GM12865 (cell line): Measurements from ENCODE around the gene P3H1.
A peak's percentile ranks its signal among the peaks of the same experiment; 100 is the strongest.
"Not testable (repeated sequence)": the region's sequence is repeated elsewhere in the genome, so short reads cannot be mapped to it uniquely, and the experiment has no call there.

Experiments used
- DNase-seq: peaks from one replicate; pipeline ENCODE4 v3.0.0; 2010; ENCODE audit warnings: low read depth
- H3K4me3 ChIP-seq: 2 replicates; pipeline ENCODE4 v1.5.1; 2011; ENCODE audit warnings: mild to moderate bottlenecking, low read depth, low read length, control low read depth
- TF ChIP-seq, protein P1 (sequence below): IDR thresholded peaks from 2 replicates; pipeline ENCODE4 v1.5.1; 2011; ENCODE audit warnings: low read length, control low read depth, low read depth, inconsistent platforms; ENCODE audit not compliant: insufficient read depth; ENCODE audit errors: missing control alignments

The P3H1 gene, protein sequence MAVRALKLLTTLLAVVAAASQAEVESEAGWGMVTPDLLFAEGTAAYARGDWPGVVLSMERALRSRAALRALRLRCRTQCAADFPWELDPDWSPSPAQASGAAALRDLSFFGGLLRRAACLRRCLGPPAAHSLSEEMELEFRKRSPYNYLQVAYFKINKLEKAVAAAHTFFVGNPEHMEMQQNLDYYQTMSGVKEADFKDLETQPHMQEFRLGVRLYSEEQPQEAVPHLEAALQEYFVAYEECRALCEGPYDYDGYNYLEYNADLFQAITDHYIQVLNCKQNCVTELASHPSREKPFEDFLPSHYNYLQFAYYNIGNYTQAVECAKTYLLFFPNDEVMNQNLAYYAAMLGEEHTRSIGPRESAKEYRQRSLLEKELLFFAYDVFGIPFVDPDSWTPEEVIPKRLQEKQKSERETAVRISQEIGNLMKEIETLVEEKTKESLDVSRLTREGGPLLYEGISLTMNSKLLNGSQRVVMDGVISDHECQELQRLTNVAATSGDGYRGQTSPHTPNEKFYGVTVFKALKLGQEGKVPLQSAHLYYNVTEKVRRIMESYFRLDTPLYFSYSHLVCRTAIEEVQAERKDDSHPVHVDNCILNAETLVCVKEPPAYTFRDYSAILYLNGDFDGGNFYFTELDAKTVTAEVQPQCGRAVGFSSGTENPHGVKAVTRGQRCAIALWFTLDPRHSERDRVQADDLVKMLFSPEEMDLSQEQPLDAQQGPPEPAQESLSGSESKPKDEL

DNA sequence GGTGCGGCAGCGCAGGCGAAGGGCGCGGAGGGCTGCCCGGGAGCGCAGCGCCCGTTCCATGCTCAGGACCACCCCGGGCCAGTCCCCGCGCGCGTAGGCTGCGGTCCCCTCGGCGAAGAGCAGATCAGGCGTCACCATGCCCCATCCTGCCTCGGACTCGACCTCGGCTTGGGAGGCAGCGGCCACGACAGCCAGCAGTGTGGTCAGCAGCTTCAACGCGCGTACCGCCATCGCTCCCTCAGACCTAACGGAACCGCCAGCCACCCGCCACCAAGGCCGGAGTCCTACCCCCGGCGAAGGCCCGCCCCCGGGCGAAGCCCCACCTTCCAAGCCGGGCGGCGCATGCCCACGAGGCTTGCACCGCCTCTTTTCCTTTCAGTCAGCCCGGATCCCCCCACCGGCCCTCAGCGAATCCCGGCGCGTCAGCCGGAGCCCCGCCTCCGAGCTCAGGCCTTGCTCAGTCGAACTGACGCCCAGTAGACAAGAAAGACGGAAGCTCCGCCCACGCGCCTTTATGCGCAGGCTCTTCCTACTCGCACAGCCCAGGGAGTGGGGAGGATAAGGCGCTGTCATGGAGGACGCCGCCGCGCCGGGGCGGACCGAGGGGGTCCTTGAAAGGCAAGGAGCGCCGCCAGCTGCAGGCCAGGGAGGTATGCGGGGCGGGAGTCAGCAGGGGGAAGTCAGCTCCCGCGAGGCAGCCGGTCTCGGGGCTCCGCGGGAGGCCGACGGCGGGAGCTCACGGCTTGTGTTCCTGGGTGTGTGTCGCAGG, at the start of gene P3H1, which contains the start of gene C1orf50:
TSS of gene P3H1 (minus strand) at position 288 of the 769 bp plus-strand sequence. CDS start at position 231, 57 bp downstream.
TSS of gene C1orf50 (plus strand) at position 509 of the 769 bp plus-strand sequence. CDS start at position 572, 63 bp downstream.
- peak; percentile 99 for DNase-seq
- TF ChIP-seq, protein P1, sequence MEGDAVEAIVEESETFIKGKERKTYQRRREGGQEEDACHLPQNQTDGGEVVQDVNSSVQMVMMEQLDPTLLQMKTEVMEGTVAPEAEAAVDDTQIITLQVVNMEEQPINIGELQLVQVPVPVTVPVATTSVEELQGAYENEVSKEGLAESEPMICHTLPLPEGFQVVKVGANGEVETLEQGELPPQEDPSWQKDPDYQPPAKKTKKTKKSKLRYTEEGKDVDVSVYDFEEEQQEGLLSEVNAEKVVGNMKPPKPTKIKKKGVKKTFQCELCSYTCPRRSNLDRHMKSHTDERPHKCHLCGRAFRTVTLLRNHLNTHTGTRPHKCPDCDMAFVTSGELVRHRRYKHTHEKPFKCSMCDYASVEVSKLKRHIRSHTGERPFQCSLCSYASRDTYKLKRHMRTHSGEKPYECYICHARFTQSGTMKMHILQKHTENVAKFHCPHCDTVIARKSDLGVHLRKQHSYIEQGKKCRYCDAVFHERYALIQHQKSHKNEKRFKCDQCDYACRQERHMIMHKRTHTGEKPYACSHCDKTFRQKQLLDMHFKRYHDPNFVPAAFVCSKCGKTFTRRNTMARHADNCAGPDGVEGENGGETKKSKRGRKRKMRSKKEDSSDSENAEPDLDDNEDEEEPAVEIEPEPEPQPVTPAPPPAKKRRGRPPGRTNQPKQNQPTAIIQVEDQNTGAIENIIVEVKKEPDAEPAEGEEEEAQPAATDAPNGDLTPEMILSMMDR, result no peak
- H3K4me3 ChIP-seq, result peak within 1 kb of the TSS; percentile 99

DNA sequence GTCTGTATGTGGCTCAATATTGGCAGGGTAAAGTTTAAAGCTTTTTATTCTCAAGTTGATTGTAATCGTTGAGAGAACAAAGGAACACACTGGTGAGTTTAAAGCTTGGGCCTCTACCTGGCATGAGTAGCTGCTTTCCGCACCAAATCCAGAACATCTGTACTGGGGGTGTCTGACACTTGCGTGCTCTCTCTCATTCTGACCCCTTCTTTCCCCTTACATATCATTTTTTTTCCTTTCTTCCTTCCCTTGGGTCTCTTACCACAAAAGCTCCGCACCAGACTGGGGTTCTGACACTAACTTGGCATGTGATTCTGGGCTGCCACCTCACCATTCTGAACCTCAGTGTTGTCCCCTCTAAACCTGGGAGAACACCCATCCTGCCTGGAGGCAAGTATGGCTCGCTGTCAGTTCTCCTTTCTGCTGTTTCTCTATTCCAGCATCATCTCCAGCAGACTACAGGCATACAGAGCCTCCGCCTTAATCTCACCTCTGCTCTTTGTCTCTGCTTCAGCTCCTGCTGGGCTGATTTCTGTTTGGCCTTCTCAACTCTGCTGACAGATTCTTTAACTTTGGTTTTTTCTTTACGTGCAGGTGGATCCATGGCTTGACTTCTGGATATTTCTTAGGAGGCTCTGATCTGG, 49.2 kb upstream of the P3H1 start:
- H3K4me3 ChIP-seq, result peak overlapping the region; percentile 69
- TF ChIP-seq, protein P1, result no peak
- peak; percentile 11 for DNase-seq

DNA sequence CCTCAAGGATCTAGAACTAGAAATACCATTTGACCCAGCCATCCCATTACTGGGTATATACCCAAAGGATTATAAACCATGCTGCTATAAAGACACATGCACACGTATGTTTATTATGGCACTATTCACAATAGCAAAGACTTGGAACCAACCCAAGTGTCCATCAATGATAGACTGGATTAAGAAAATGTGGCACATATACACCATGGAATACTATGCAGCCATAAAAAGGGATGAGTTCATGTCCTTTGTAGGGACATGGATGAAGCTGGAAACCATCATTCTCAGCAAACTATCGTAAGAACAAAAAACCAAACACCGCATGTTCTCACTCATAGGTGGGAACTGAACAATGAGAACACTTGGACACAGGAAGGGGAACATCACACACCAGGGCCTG, 48.0 kb upstream of the P3H1 start:
- H3K4me3 ChIP-seq, DNase-seq: not testable (repeated sequence)

DNA sequence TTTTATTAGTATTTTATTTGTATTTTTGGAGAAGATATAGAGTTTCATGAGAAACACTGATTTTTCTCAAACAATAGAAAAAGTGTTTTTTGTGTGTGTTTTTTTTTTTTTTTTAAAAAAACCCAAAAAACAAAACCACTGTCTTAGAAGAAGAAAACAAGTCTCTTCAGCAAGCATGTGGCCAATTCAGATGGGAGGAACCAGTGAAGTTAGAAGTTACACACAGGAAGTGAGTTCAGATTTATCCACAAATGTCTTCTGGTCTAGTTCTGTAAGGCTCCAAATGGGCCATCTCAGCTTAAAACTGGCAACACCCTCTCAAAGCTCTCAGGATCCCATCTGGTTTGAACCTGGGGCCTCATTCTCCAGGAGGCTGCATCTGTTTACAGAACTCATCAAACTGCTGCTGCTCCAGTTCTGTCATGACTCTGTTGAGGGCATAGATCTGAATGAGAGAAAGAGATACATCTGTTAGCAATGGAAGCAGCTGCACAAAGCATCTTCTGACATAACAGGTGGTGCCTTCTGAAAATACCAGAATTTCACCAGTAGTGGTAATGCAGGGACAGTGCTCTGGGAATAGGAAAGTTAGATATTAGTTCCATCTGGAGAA, 40.3 kb upstream of the P3H1 start:
- H3K4me3 ChIP-seq, result no peak overlapping the region
- TF ChIP-seq, protein P1, result no peak
- no peak for DNase-seq

DNA sequence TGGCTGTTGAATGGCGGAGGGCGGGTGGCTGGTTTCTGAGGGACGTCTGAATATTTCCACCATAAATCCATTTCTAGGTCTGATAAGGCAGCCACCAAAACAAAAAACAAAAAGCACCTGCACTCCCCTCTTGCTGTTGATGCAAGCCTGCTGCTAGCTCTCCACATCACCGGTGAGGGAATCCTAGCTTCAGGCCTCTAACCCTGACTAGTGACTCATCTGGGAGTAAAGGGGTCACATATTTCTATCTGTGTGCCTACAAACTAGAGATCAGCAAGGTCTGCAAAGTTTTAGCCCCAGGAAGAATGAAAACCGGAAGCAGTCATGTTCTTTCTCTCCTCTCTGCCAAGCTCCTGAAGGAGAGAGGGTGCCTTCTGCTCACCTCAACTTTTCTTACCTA, 39.8 kb upstream of the P3H1 start:
- no peak for DNase-seq
- TF ChIP-seq, protein P1, result no peak
- H3K4me3 ChIP-seq, result no peak overlapping the region

DNA sequence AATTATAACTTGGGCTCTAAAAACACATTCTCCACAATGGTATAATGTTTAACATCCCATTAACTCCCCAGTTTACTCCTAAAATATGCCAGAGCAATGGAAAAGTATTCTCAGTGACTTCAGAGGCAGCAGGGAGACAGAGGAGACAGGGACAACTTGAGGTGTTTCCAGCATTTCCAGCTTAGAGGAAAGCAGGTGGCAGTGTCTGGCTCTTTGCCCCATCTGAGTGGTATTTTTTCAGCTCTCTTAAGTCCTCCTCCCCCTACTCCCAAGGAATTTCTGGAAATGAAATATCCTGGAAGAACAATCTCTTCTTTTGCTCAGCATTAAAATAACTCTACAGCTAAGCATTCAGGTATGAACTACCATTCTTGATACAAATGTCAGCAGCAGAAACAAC, 39.3 kb upstream of the P3H1 start:
- DNase-seq, result no peak
- TF ChIP-seq, protein P1, result no peak
- no peak overlapping the region for H3K4me3 ChIP-seq
